ENCODE data around the gene RNF166.

The RNF166 gene

DNA sequence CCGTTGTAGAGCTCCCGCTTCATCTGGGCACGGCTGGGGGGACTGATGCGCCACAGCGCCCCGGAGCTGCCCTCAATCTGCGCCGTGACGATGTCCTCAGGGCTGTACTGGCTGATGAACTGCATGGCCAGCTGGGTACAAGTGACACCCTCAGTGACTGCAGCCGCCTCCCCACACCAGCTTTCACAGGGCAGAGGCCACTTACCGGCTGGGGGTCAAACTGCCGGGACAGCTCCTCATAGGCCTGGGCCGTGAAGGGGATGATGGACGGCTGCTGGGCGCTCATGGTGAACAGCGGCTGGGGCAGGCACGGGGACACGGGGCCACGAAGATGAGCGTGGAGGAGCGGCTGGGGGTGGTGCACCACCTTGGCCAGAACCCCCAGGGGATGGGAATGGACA is 10.4 kb upstream of the RNF166 start:
- no peak overlapping the region for H3K4me3 ChIP-seq (ENCODE audit: low read depth, low read length)
- TF ChIP-seq, protein P1, sequence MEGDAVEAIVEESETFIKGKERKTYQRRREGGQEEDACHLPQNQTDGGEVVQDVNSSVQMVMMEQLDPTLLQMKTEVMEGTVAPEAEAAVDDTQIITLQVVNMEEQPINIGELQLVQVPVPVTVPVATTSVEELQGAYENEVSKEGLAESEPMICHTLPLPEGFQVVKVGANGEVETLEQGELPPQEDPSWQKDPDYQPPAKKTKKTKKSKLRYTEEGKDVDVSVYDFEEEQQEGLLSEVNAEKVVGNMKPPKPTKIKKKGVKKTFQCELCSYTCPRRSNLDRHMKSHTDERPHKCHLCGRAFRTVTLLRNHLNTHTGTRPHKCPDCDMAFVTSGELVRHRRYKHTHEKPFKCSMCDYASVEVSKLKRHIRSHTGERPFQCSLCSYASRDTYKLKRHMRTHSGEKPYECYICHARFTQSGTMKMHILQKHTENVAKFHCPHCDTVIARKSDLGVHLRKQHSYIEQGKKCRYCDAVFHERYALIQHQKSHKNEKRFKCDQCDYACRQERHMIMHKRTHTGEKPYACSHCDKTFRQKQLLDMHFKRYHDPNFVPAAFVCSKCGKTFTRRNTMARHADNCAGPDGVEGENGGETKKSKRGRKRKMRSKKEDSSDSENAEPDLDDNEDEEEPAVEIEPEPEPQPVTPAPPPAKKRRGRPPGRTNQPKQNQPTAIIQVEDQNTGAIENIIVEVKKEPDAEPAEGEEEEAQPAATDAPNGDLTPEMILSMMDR (IDR thresholded peaks at IDR 0.05; ENCODE audit: low read depth, low read length, missing control alignments) = no peak
- DNase-seq (ENCODE audit: low read depth) = no peak

GRCh38 chr16:88716201-88716600 is 10.0 kb upstream of the RNF166 start:
- in situ Hi-C loops (cut with HindIII; ENCODE audit: low sequenced_read_pairs) = no loop called here
- DNase-seq (ENCODE audit: low read depth) = no peak
- TF ChIP-seq, protein P1 (IDR thresholded peaks at IDR 0.05; ENCODE audit: low read depth, low read length, missing control alignments) = no peak
- no peak overlapping the region for H3K4me3 ChIP-seq (ENCODE audit: low read depth, low read length)

More for the DNA sequence above, 10.4 kb upstream of the RNF166 start:
- in situ Hi-C loops (cut with HindIII; ENCODE audit: low sequenced_read_pairs) = no loop called here

DNA sequence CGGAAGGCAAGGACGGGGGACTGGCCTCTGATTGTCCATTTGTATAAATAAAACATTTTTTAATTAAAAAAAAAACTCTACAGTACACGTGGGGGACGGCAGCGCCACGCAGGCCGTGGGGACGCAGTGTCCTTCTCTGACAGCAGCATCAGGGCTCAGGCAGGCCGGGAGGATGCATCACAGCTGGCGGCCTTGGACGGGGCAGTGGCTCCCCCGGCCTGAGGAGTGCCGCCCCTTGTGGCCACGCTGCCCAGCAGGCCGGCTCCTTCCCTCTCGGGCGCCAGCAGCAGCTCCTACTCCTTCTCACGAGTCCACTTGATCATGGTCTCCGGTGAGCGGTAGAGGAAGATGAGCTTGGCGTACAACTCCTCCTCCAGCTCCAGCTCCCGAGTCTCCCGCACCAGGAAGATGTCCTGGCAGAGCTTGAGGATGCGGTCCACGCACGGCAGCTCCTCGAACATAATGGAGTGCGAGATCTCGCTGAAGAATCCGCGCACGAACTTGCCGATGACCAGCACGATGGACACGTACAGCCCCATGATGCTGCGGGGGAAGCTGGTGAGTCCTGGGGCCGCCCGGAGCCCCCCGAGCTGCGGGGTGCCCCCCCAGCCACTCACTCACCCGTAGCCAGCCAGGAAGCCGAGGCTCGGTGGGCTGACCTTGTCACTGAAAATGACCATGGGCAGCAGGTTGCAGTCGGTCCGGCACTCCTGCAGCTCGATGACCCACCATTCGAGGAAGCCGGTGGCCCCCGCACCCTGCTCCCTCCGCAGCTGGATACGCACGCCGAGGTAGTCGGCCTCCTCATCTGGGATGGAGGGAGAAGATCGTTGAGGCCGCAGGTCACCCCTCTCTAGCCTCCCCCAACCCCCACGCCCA is 9.3 kb upstream of the RNF166 start:
- in situ Hi-C loops (cut with HindIII; ENCODE audit: low sequenced_read_pairs) = no loop called here
- H3K4me3 ChIP-seq (ENCODE audit: low read depth, low read length) = no peak overlapping the region
- TF ChIP-seq, protein P1 (IDR thresholded peaks at IDR 0.05; ENCODE audit: low read depth, low read length, missing control alignments) = no peak
- no peak for DNase-seq (ENCODE audit: low read depth)

GRCh38 chr16:88714420-88715302 is 8.5 kb upstream of the RNF166 start:
- TF ChIP-seq, protein P1 (IDR thresholded peaks at IDR 0.05; ENCODE audit: low read depth, low read length, missing control alignments) = no peak
- in situ Hi-C loops (cut with HindIII; ENCODE audit: low sequenced_read_pairs) = no loop called here
- no peak for DNase-seq (ENCODE audit: low read depth)
- no peak overlapping the region for H3K4me3 ChIP-seq (ENCODE audit: low read depth, low read length)

- TF ChIP-seq, protein P1 (IDR thresholded peaks at IDR 0.05; ENCODE audit: low read depth, low read length, missing control alignments) = no peak
- H3K4me3 ChIP-seq (ENCODE audit: low read depth, low read length) = no peak overlapping the region
- in situ Hi-C loops (cut with HindIII; ENCODE audit: low sequenced_read_pairs) = no loop called here
- DNase-seq (ENCODE audit: low read depth) = no peak
These were observed 7.6 kb upstream of the RNF166 start for GRCh38 chr16:88713568-88714419.

- no peak overlapping the region for H3K4me3 ChIP-seq (ENCODE audit: low read depth, low read length)
- DNase-seq (ENCODE audit: low read depth) = no peak
- TF ChIP-seq, protein P1 (IDR thresholded peaks at IDR 0.05; ENCODE audit: low read depth, low read length, missing control alignments) = no peak
- in situ Hi-C loops (cut with HindIII; ENCODE audit: low sequenced_read_pairs) = no loop called here
These were observed 6.8 kb upstream of the RNF166 start for GRCh38 chr16:88713054-88713453.
